HUES6 (cell line): Measurements from ENCODE around the gene CDKN1B.

Experiments used
- H3K27ac ChIP-seq: 2 replicates; pipeline ENCODE4 v1.7.0; 2013; ENCODE audit warnings: low read depth, mild to moderate bottlenecking, low read length, inconsistent platforms
- H3K27me3 ChIP-seq: 2 replicates; pipeline ENCODE4 v1.6.1; 2013; ENCODE audit warnings: low read length; ENCODE audit not compliant: control insufficient read depth, insufficient read depth
- H3K36me3 ChIP-seq: 2 replicates; pipeline ENCODE4 v1.6.1; 2013; ENCODE audit warnings: low read length; ENCODE audit not compliant: control insufficient read depth, insufficient read depth
- H3K4me1 ChIP-seq: 2 replicates; pipeline ENCODE4 v1.6.1; 2013; ENCODE audit warnings: low read length; ENCODE audit not compliant: control insufficient read depth, insufficient read depth
- H3K4me3 ChIP-seq: 2 replicates; pipeline ENCODE4 v1.5.1; 2013; ENCODE audit warnings: low read depth, low read length
- H3K9ac ChIP-seq: one replicate; pipeline ENCODE4 v1.6.1; 2013; ENCODE audit warnings: mild to moderate bottlenecking, low read length
- H3K9me3 ChIP-seq: 2 replicates; pipeline ENCODE4 v1.6.1; 2013; ENCODE audit warnings: low read depth, low read length; ENCODE audit not compliant: control insufficient read depth, insufficient read depth

CDKN1B gene

DNA sequence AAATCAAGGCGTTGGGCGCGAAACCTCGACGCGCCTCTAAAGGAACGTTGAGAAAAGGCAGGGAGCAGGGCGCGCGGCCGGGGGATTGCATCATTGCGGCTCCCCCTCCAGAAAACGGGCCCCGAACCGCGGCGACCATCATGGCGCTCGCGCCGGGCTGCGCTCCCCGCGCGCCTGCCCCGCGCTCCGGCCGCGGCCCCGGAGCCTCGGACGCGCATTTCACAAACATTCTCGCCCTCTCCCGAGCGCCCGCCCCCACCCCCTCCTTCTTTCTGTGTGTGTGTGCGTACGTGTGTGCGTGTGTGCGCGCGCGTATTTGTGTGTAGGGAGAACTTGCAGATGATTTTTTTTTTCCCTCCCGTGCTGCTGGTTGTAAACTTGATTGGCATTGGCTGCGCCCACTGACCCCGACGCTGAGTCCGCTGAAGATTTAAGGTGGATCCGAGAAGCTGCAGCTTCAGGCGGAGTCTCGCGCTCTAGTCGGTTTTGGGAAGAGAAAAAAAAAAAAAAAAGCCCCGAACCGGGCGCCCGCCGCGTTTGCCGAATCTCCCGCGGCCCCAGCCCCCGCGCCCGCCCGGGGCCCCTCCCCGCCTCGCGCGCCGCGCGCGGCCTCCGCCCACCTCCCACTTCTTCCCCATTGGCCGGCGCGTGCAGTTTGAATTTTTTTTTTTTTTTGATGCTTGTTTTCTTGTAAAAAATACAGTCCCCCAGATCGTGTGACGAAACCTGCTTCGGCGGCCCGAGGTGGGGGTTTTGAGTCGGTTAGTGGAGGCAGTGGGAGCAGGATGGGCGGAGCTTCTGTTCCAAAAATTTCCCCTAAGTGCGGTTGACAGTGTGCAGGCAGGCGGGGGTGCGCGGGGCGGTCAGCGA, 8.2 kb downstream of the CDKN1B start:
- H3K27ac ChIP-seq: peak overlapping the region; percentile 95
- H3K36me3 ChIP-seq: peaks cover 14% of the 10 kb centered on the region
- peaks cover 15% of the 10 kb centered on the region for H3K4me1 ChIP-seq
- no peaks in the 10 kb centered on the region for H3K9me3 ChIP-seq
- peak overlapping the region; percentile 92 for H3K9ac ChIP-seq
- H3K27me3 ChIP-seq: peaks cover 19% of the 10 kb centered on the region
- H3K4me3 ChIP-seq: peak overlapping the region; percentile 98

DNA sequence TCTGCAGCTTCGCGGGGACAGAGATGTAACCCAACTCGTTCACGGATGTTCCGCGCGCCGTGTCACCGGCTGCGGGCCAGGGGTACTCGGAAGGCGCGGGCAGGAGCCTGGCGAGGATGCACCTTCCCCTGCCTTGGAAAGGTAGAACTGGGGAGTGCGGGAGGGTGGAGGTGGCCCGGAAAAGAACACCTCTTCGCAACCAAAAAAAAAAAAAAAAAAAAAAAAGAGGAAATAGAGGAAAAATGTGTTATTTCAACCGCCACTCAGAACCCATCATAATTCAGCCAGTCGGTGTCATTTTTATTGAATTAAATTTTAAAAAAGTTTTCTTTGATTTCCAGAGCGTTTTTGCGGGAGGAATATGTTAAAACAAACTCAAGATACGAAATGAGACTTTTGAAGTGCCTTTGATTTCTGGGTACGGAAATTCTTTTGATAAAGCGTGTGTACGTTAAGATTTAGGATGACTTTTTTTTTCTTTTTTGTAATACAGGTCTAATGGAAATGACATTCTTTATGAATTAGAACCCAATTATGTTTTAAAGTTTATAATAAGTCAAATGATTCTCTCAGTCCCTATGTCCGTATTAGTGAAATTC, 8.9 kb downstream of the CDKN1B start:
- Histone ChIP-seq H3K4me1 (peaks cover 15% of the 10 kb centered on the region), H3K9ac (peak overlapping the region; percentile 70), H3K27ac (0 out of 2 replicates have a peak overlapping the region, but pooled peaks have one; percentile 18), H3K9me3 (no peaks in the 10 kb centered on the region), H3K27me3 (peaks cover 19% of the 10 kb centered on the region), H3K4me3 (peak overlapping the region; percentile 98), H3K36me3 (peaks cover 7% of the 10 kb centered on the region)

DNA sequence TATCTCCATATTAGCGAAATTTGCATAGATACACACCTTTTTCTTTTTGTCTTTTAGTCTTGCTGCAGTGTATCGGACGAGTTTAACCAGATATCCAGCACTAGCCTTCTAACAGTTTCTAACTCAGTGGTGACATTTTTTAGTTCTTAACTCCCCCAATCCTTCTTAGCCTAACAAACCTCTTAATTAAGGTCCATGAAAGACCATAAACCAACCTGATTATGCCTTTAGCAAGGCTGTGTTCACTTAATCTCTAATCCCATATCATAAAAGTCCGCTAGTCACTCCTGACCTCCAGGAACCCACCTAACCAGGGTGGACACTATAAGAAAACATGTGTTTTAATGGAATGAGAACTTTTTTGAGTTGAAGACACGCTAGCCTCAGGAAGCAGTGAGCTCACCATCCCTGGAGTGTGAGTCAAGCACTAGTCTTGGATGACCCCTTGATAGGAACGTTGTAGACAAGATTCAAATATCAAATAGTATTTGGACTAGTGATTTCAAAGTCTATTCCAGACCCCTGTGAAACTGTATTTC, 9.5 kb downstream of the CDKN1B start:
- Histone ChIP-seq H3K4me3 (peak overlapping the region; percentile 98), H3K9me3 (no peaks in the 10 kb centered on the region), H3K9ac (peak overlapping the region; percentile 11), H3K27me3 (peaks cover 19% of the 10 kb centered on the region), H3K36me3 (peaks cover 6% of the 10 kb centered on the region; the same call in 1 of the 2 replicates), H3K27ac (no peak overlapping the region), H3K4me1 (peaks cover 15% of the 10 kb centered on the region)

DNA sequence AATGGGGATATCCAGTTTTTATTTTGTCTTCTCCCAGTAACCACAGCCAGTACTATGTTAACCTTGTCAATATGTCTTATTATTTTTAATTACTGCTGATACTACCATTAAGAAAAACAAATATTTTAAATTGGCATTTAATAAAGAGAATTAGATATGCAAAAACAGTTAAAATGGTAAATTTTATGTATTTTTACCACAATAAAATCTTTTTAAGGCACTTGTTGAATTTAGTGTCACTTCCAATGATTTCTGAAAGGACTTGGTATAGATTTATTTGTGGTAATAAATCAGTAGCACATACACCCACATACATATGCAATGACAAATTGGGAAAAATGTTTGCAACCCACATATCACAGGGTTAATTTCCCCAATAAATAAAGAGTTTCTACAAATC, 14.0 kb downstream of the CDKN1B start:
- Histone ChIP-seq H3K9me3 (no peaks in the 10 kb centered on the region), H3K4me1 (peaks cover 5% of the 10 kb centered on the region; the same call in 1 of the 2 replicates), H3K4me3 (no peak overlapping the region), H3K27ac (no peak overlapping the region), H3K36me3 (no peaks in the 10 kb centered on the region), H3K9ac (no peak overlapping the region), H3K27me3 (no peaks in the 10 kb centered on the region)

DNA sequence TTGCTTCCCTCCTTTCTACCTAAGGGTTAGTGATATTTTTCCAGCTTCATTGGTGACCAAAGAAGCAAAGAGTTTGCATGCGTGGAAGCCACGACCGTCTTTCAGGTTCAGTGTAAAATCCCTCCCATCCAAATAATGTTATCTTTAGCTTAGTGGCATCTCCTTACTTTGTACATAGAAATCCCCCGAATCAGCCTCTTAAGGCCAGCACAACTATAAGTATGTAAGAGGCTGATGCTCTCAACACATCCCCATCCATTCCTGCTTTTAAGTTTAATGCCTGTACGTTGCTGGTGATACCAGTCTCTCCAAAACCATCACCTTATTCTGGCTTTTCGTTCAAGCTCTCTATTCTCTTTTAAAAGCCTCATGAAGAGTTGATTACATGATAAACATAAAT, 14.6 kb downstream of the CDKN1B start:
- H3K27me3 ChIP-seq: no peaks in the 10 kb centered on the region
- no peak overlapping the region for H3K27ac ChIP-seq
- H3K4me3 ChIP-seq: no peak overlapping the region
- H3K4me1 ChIP-seq: peaks cover 5% of the 10 kb centered on the region; the same call in 1 of the 2 replicates
- H3K36me3 ChIP-seq: no peaks in the 10 kb centered on the region
- no peak overlapping the region for H3K9ac ChIP-seq
- no peaks in the 10 kb centered on the region for H3K9me3 ChIP-seq

DNA sequence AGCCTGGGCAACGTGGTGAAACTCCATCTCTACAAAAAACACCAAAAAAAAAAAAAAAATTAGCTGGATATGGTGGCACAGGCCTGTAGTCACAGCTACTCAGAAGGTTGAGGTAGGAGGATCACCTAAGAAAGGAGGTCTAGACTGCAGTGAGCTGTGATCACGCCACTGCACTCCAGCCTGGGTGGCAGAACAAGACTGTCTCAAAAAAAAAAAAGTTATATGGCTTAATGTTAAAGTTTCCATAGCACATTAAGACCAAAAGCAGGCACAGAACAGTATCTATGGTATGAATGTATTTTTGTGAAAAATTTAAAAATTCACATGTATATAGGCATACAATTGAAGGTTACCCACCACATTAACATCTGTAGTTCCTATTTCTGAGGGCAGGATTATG, 15.9 kb downstream of the CDKN1B start:
- Histone ChIP-seq H3K27ac (no peak overlapping the region), H3K9ac (no peak overlapping the region), H3K4me1 (peaks cover 6% of the 10 kb centered on the region; the same call in 1 of the 2 replicates)

DNA sequence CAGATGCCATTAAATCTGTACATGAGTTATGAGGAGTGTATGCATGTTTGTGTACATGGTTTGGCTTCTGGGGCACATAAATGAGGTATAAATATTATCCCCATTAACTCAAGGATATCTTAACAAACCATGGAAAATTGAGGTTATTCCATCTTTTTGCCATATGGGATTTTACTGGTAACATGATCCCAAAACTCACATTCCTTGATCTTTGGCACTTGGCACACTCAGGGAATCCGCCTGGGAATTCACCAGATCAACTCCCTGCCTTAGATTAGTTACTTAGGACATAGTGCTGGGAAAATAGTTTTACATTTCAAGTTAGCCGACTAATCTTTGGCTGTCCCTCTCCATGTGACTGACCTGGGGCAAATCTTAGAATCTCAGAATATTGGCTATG, 16.9 kb downstream of the CDKN1B start:
- Histone ChIP-seq H3K27ac (no peak overlapping the region), H3K4me1 (peaks cover 6% of the 10 kb centered on the region; the same call in 1 of the 2 replicates), H3K9me3 (no peaks in the 10 kb centered on the region), H3K36me3 (no peaks in the 10 kb centered on the region), H3K9ac (no peak overlapping the region), H3K4me3 (no peak overlapping the region), H3K27me3 (no peaks in the 10 kb centered on the region)

More for the DNA sequence above, 15.9 kb downstream of the CDKN1B start:
- no peaks in the 10 kb centered on the region for H3K9me3 ChIP-seq
- H3K36me3 ChIP-seq: no peaks in the 10 kb centered on the region
- H3K4me3 ChIP-seq: no peak overlapping the region
- no peaks in the 10 kb centered on the region for H3K27me3 ChIP-seq

DNA sequence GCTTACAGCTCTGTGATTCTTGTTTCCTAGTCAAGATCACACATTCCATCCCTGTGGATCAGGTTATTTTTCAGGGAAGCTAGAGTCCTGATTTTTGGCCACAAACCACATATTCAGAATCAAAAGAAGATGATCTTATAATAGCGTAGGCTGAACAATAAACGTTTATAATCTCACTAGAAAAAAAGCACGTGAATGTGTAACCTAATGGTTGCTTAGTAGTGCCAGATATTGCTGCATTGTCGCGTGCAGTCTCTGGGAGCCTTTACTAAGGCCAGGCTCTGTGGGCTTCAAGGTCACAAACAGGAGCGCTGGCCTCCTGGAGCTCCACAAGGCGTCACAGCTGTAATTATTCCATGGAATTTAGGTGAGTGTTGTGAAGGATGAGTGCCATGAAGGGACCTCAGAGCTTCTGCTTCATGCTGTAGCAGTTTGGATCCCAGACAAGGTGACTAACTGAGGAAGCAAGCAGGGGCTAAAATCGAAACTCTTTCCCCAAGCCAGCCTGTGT, 17.4 kb downstream of the CDKN1B start:
- H3K9ac ChIP-seq: no peak overlapping the region
- no peaks in the 10 kb centered on the region for H3K27me3 ChIP-seq
- H3K27ac ChIP-seq: no peak overlapping the region
- H3K36me3 ChIP-seq: no peaks in the 10 kb centered on the region
- no peaks in the 10 kb centered on the region for H3K9me3 ChIP-seq
- H3K4me1 ChIP-seq: peaks cover 6% of the 10 kb centered on the region; the same call in 1 of the 2 replicates
- no peak overlapping the region for H3K4me3 ChIP-seq

DNA sequence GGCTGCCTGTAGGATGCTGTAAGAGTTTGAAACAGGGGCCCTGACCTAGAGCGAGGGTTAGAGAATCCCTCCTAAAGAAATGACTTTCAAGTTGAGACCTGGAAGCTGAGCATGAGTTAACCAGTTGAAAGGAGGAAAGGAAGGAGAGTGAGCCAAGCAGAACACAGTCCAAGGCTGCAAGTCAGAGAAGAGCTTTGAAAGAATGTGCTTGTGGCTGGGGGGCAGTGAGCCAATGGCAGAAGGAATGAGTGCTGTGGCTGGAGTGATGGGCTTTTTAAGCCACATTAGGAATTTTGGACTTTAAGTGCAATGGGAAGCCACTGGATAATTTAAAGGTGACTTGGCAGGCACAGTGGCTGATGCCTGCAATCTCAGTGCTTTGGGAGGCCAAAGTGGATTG, 18.1 kb downstream of the CDKN1B start:
- no peaks in the 10 kb centered on the region for H3K27me3 ChIP-seq
- H3K4me1 ChIP-seq: peaks cover 6% of the 10 kb centered on the region; the same call in 1 of the 2 replicates
- H3K9ac ChIP-seq: no peak overlapping the region
- no peaks in the 10 kb centered on the region for H3K9me3 ChIP-seq
- H3K27ac ChIP-seq: no peak overlapping the region
- no peak overlapping the region for H3K4me3 ChIP-seq
- H3K36me3 ChIP-seq: no peaks in the 10 kb centered on the region

DNA sequence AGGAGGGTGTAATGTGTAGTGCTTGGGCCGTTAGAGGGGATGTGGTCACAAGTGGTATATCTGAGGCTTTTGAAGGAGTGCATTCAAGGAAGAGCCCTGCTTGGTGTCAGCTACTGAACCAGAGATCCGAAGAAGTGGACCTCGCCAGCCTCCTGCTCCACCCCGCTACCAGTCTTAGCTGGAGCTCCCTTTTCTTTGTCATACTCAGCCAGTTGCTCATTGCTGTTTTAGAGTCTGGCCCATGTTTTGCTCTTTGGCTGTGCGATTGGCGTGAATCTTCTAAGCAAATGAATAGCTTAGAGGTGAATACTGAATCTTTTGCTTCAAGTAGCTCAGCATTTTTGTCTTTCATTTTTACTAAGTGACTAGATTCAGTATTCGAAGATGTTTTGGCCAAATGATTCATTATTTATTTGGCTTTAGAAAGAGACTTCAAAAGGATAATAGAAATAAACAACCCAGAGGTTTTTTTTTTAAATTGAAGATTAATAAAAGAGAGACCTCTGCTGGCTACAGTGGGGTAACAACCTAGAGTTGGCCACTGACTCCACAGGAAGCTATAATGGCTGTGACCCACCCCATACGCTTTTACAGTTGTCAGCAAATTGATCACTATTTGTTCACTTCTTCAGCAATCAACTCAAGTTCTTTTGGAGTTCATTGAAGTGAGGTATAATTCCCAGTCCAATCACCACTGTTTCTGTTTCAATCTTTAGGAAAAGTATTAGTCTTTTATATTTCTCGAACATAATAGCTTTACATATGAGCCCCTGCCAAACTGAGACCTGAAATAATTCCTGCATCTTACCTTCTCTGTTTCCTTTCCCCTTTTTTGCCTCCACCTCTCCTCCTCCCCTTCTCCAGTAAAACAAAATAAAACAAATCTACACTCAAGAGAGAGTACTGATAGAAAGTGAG, 19.9 kb downstream of the CDKN1B start:
- Histone ChIP-seq H3K9me3 (no peaks in the 10 kb centered on the region), H3K36me3 (no peaks in the 10 kb centered on the region), H3K9ac (no peak overlapping the region), H3K27me3 (no peaks in the 10 kb centered on the region), H3K27ac (no peak overlapping the region), H3K4me1 (peaks cover 6% of the 10 kb centered on the region; the same call in 1 of the 2 replicates), H3K4me3 (no peak overlapping the region)
